GM21529 (cell line): ENCODE data around the gene PRSS50.
"Not testable (repeated sequence)": the region's sequence is repeated elsewhere in the genome, so short reads cannot be mapped to it uniquely, and the experiment has no call there.

Experiments used
- ATAC-seq: cut with Tn5 transposase; IDR thresholded peaks from one replicate; pipeline ENCODE4 v1.9.1; 2021; ENCODE audit not compliant: unreplicated experiment

Gene PRSS50

DNA sequence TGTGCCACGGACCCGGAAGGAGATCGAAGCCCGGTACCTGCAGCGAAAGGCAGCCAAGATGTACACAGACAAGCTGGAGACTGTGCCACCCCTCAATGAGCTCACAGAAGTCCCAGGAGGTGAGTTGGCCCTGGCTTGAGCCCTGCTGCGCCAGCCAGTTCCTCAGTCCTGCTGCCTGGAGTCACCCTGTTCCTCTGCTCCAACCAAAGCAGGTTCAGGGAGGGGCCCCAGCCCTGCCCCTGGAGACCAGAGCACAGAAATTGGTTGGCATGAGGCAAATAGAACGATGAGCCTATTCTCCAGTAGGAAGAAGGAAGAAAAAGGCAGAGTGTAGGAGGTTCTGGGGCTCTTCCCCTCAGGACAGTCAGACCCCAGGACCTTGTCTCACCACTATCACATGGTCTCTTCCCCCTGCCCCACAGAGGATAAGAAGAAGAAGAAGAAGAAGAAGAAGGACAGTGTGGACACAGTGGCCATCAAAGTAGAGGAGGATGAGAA, 8.5 kb downstream of the PRSS50 start:
- no peak for ATAC-seq

DNA sequence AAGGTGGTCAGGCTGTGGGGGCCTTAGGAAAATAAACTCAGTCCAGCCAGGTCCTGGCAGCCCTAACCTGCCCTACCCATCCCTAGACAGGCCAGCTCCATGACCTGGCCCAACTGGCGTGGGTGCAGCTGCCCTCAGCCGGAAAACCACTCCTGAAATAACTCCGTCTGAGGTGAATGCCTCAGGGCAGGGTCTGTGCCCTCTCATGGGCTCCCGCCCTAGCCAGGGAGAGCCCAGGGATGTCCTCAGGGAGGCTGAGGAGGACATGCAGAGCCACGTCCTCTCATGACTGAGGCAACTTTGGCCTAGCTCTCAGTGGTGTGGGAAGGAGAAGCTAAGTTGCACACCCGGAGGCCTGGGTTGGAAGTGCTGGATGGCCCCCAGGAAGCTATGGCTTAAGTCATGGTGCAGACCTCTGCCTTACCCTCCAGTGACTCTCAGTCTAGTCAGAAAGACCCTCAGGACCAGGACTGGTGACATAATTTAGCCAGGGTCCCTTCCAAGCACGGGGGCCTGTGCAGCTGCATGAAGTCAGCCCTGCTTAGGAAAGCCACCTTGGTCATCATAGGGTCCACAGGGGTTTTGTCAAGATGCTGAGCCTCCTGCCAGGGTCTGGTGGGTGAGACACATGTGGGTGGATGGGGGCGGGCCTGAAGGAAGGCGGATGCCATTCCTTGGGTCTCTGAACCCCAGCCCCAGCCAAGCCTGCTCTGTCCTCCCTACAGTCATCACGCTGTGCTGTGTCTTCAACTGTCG, 9.1 kb downstream of the PRSS50 start:
- no peak for ATAC-seq

DNA sequence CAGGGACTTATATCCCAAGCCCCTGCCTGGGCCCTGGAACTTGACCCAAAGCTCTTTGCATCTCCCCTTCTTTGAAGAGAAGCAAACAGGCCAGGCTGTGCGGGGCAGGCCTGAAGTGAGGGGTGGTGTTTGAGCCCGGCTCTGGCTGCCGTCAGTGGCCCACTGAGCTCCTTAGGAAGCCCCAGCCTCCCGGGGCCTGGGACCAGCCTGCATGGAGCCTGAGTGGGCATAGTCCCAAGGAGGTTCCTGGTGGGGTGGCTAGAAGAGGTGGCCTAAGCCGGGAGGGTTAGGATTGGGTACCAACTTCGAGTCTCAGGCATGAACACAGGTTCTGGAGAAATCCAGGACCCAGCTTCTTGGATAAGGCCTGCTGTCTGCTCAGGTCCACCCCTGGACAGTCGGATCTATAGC, 10.1 kb downstream of the PRSS50 start:
- ATAC-seq, result no peak

DNA sequence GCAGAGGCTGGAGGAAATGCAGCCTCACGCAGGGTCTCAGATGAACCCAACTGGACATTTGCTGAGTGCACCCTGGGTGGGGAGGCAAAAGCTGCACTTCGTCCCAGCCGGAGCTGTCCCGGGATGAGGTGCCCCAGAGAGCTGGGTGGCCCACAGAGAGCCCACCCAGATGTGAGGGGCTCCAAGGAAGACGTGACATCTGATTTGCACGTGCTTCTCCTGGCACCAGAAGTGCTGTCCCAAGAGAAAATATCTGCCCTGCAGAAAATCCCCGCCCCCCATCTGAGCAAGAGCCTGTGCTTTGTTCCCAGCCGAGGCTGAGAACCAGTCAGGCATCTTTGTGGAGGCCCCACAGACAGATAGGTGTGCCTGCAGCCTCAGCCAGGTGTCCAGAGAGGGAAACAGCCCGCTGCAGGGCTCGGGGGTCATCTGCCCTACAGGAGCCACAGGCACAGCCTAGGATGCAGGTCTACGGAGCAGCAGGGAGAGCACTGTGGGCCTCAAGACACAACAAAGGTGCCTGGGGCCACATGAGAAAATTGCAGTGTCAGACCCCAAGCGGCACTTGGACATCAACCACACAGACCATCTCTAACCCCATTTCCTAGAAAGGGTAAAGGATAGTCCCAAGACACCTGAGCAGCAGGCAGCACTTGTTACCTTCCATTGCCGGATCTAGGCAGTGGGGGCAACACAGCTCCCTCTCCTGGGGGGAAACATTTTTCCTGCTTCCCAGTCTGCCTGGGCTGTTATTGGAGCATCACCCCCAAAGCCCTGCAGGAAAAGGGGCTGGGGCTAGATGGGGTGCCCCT, 10.7 kb downstream of the PRSS50 start:
- no peak for ATAC-seq

DNA sequence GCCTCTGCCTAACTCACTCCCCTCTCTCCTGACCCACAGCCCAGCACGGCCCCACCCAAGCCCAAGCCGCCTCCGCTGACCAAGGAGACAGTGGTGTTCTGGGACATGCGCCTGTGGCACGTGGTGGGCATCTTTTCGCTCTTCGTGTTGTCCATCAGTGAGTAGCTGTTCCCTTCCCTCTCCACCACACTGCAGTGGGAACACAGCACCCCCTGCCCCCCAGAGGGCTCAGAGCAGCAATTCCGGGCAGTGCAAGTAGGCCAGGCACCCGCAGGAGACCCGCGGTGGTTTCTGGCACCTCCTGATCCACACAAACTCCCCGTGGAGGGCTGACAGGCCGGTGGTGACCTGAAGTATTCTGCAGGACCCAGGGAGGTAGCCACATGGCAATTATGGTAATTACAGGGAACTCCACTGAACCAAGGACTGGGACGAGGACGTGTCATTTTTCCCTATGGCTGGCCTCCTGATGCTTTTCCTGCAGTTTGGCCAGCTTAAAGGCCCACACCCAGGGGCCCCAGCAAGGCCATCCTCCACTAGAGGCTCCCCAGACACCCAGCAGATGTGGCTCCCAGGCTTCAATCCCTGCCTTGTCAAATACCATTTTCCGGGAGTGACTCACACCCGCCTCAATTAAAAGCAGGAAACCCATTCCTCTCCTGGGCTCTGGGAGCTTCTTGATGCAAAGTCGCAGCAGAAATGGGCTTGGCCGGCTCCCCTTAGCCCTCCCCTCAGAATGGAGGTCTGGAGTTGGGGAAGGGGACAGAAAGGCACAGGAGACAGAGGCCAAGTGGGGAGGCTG, 11.7 kb downstream of the PRSS50 start:
- ATAC-seq, result no peak

DNA sequence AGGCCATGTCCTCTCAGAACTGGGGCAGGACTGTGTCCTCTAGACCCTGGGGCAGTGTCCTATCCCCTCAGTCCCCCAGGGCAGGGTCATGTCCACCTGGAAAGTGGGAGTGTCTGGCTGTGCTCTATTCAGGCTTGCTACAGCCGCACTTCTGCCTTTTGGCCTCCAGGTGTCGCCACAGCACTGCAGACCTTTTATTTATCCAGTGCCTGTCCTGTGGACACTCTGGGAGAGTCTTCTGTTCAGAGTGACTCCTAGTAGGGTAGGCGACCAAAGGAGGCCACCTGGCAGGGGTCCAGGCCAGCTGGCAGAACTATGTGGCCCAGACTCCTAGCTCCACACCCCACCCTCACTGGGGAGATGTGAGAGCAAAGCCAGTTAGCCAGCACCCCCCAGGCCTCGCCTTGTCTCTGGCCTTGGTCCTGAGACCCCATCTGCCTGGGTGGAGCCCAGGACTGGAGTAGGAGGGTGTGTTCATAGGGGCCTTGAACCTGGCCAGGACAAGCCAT, 12.6 kb downstream of the PRSS50 start:
- no peak for ATAC-seq

DNA sequence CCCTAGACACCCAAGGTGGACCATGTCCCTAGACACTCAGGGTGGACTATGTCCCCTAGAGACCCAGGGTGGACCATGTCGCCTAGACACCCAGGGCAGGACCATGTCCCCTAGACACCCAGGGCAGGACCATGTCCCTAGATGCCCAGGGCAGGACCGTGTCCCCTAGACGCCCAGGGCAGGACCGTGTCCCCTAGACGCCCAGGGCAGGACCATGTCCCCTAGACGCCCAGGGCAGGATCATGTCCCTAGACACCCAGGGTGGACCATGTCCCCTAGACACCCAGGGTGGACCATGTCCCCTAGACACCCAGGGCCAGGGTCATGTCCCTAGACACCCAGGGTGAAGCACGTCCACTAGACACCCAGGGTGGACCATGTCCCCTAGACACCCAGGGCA, 13.3 kb downstream of the PRSS50 start:
- ATAC-seq, result not testable (repeated sequence)

DNA sequence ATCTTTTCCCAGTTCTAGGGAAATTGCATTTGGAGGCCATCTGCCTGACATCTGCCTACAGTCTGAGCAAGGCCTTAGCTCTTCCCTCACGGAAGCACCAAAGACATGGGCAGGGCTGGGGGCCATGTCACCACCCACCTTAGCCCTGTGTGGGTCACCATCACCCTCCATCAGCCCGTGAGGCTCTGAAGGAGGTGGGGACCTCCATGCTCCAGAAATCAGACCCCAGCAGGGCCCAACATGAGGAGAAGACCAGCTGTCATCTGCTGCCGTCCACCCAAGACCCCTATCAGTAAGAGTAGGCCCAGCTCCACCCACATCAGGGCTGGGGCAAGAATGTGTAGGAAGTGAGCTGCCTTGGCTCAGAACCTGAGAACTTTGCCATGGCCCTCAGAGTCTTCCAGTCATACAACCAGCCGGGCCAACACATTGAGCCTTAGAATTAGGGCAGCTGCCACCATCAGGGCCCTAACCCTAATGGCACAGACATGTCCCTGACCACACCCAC, 14.6 kb downstream of the PRSS50 start:
- ATAC-seq, result no peak

DNA sequence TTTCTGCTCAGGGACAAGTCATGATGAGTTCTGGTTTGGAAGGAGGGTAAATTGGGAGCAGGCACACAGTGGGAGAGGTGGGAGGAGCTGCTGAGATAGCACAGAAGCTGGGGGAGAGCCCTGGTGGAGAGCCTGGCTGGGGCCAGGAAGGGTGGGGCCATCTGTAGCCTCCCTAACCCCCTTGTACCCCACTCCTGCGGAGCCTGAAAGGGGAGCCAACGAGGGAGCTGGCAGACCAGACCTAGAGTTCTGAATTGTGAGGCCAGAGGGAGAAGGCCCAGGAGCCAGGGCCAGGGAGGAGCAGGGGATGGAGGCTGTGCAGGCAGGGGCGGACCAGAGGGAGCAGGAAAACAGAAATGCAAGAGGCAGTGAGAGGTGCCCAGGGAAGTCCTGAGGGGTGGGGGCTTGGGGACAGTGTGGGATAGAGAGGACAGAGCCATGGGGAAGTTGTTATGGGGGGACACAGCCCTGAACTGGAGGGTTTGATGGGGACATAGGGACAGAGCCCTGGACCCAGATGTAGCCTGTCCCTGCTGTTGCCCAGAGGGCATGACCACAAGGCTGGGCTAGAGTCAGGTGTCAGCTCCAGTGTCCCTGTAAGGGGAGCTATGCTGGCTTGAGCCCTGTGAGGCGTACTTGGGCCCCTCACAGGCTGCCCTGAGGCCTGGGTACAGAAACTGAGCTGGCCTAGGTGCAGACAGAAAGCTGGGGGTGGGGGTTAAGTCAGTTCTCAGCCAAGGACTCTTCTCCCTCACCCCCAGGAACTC, 15.2 kb downstream of the PRSS50 start:
- ATAC-seq, result no peak

DNA sequence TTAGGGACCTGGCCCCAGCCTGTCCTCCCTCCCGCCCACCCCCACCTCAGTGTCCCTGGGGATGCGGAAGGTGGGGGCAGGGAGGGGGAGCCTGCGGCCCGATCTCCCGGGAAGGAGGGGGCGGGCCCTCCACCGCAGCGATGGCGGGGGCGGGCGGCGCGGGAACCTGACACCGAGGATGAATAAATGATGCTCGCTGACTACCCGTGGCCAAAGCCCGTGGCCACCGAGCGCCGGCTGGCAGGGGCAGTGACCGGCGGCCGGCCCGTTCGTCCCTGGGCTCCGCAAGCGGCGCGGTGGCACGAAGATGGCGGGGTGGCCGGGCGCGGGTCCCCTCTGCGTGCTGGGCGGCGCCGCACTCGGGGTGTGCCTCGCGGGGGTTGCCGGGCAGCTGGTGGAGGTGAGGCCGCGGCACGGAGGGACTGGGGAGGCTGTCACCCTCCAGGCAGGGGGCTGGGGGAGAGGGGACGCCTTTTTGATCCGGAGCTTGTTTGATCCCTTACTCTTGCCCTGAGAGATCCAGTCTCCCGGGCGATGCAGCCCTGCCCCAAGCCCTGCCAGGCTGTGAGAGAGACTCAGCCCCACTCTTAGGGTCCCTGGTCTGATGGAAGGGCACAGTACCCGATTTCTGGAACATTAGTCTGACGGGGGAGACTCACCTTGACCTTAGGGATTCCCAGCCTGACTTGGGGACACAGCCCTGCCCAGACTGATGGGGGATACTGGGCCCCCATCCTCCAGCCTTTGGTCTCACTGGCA, 16.3 kb downstream of the PRSS50 start, which contains the start of gene TMIE:
TMIE (plus strand) TSS at position 212 of the 759 bp plus-strand sequence; CDS start at position 308, 96 bp downstream.
- no peak for ATAC-seq

DNA sequence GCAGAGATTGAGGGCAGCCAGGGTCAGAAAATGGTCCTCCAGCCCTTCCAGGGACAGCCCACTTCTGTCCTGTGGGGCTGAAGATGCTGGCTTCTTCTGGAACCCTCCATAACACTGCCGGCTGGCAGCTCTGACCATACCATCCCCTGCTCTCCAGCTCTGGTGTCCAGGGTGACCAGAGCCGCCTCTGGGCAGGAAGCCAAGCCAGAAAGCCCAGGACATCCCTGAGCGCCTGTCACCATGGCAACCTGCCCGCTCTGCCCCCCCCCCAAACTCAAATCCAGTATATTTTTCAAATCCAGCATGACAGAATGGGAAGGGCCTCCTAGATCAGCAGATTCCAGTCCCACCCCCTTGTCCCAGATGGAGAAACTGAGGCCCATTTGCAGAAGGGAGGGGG, 16.9 kb downstream of the PRSS50 start:
- ATAC-seq, result no peak

DNA sequence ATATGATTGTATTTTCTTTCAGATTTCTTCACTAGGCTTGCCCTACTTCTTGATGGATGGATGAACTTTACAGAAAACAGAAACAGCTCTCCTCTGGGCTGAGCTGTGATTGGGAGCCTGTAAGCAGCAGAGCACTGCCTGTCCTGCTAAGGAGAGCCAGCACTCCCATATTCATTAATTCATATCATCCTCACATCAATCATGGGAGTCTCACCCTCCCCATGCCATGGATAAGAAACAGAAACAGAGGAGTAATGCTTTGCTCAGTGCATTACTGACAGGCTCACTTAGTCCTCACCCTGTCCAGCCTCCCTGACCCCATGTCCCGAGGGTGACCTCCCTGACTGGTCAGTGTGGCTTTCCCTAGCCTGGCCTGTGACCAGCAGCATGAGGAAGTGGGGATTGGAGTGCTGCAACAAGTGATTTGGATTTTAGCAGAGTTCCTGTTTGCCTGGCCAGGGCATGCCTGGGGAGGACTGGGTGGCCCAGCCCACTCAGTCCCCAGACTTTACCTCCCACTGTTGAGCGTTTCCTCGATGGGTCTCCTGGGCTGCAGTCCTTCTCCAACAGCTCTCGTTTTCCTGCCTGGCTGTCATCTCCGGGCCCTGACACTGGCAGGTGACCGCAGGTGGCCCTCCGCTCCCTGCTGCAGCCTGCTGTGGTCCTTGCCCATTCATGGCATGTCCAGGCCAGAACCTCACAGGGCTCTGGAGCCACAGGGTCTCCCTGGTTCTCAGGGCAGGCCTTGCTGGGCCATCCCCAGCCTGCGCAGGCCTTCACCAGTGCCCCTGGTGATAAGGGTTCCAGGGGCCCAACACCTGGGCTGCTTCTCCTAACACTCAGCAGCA, 17.8 kb downstream of the PRSS50 start:
- no peak for ATAC-seq

DNA sequence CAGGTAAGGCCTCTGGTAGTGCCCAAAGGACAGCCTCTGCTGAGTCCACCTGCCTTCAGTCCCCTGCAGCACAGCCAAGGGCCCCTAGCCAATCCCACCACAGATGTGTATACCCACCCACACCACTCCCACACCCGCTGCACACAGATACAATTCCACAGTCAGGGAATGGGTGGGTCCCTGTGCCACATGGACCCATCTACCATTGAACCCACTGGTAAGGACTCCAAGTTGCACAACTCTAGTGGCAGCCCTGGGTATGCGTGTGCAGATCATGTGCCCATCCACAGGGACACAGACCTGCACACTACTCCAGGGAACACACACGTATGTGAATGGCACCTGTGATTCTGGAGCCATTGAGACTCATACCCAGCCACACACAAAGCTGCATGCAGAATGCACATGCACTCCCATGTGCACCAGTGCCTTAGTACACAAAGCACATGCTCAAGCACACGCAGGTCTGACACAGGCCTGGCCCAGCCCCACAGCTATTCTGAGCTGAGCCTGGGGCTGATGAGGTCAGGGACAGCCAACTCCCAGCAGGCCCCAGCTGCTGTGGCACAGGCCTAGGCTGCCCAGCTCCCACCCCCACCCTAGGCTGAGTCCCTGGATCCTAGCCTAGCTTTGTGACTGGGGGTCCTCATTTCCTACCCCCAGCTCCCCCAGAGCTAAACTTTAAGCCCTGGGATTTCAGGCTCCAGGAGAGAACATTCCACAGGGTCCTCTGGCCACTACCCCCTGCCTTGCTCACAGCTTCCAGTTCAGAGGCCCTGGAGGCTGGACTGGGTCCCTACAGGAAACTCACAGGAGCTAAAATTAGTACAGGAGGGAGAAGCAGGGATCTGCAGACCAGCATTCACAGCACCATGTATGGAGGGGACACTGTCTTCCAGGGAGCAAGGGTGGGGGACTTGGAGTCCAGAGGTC, 21.4 kb downstream of the PRSS50 start:
- ATAC-seq, result no peak

DNA sequence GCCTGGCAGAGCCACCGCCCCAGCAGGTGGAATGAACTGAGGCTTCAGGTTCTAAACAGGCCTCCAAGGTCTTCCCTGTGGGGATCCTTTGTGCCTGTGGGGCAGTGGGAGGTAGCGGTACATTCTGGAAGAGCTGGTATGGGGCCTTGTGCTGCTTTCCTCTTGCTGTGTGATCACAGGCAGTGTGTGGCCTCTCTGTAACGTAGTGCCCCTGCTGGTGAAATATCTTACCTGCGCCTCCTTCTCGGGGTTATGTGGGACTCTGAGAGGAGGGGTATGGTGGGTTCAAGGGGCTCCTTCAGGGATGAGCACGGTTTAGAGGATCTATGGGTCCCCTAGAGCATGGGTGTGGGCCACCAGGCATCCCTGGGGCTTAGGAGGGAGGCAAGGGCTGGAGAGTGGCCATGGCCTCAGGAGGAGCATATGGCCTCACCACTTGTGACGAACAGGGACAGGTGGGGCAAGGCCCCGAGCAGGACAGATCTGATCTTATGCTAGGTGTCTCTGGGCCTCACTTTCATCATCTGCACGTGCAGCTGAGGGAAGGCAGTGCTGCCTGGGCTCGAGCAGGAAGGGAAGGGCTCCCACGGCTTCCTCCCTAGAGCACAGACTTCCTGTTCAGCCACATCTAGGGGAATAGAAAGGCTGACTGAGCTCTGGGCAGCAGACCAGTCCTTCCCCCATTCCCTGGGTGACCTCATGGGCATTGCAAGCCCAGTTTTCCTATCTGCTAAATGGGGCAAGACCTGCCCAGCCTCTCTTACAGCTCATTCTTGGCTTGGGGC, 22.3 kb downstream of the PRSS50 start:
- no peak for ATAC-seq

DNA sequence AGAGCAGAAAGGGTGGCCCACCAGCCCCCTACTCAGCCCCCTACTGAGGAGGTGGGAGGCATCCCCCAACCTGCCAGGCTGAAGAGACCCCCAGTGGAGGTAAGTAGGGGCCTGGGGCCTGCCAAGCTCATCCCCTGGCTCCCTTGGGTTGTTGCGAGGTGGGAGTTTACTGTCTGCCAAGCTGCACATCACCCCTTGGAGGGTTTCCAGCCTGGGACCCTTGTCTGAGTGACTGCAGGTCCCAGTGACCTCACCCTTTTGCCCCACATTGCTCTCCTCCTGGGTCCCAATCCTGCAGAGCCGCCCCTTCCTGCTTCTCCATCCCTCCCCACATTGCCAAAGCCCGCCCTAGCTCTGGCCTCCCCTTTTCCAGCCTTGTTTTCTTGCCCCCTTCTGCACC, 23.1 kb downstream of the PRSS50 start:
- ATAC-seq, result no peak

DNA sequence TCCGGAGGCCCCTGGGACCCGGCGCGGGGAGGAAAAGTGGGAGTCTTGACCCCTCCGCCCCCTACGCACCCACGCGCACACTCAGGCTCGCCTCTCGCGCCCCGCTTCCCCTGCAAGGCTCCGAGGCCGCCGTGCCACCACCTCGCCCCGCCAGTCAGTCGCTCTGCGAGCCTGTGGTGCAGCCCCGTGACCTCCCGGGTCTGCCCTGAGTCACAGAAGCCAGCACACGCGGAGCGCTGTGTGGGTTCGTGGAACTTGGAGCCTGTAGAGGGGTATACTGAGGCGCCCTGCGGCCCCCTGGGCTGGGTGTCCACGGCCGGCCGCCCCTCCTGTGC, 23.8 kb downstream of the PRSS50 start:
- no peak for ATAC-seq
